Umbilical cord (tissue), 2 donors: ENCODE results near the gene RXRA. TPM values are rescaled to one million over a fixed set of nuclear protein-coding genes. Genes with fewer than 3 reads are reported as not detected.

Experiments used
- DNase-seq: peaks from one replicate; pipeline ENCODE4 v3.0.0-alpha.2; 2015; ENCODE audit warnings: low spot score
- total RNA-seq: library from RNA; depleted of rRNA; stranded (reverse); fragments of >200 nt; gene quantifications from one replicate; pipeline ENCODE4 v1.2.3, GENCODE V29; 2014; ENCODE audit warnings: low replicate concordance; ENCODE audit not compliant: insufficient read depth

The RXRA gene
- total RNA-seq, 1 donor from 2014 or later, result 15.9 TPM

GRCh38 chr9:134323741-134324358, 2.4 kb upstream of the RXRA start:
- DNase-seq, result no peak

- no peak for DNase-seq
These were observed 1.7 kb upstream of the RXRA start for GRCh38 chr9:134324359-134325095.

- peak; percentile 57 for DNase-seq
These were observed 1.0 kb upstream of the RXRA start for GRCh38 chr9:134325096-134325812.

- no peak for DNase-seq
These were observed 708 bp downstream of the RXRA start for GRCh38 chr9:134326724-134327601.

GRCh38 chr9:134327671-134328231, 1.5 kb downstream of the RXRA start:
- DNase-seq, result no peak

- DNase-seq, result peak; percentile 60
These were observed 2.1 kb downstream of the RXRA start for GRCh38 chr9:134328341-134328840.

GRCh38 chr9:134328841-134329575, 2.8 kb downstream of the RXRA start:
- peak; percentile 73 for DNase-seq

- no peak for DNase-seq
These were observed 3.3 kb downstream of the RXRA start for GRCh38 chr9:134329576-134329855.

GRCh38 chr9:134329886-134330285, 3.6 kb downstream of the RXRA start:
- no peak for DNase-seq

GRCh38 chr9:134330590-134330989, 4.3 kb downstream of the RXRA start:
- no peak for DNase-seq

- DNase-seq, result no peak
These were observed 5.2 kb downstream of the RXRA start for GRCh38 chr9:134331186-134332025.

- DNase-seq, result no peak
These were observed 6.0 kb downstream of the RXRA start for GRCh38 chr9:134332266-134332665.

GRCh38 chr9:134332841-134333233, 6.6 kb downstream of the RXRA start:
- no peak for DNase-seq

GRCh38 chr9:134333234-134333873, 7.1 kb downstream of the RXRA start:
- peak; percentile 86 for DNase-seq

GRCh38 chr9:134333874-134334581, 7.8 kb downstream of the RXRA start:
- DNase-seq, result no peak

GRCh38 chr9:134335061-134335460, 8.8 kb downstream of the RXRA start:
- no peak for DNase-seq

GRCh38 chr9:134335486-134336220, 9.4 kb downstream of the RXRA start:
- no peak for DNase-seq

- DNase-seq, result no peak
These were observed 10.0 kb downstream of the RXRA start for GRCh38 chr9:134336228-134336627.
